ENCODE measurements around the gene EBLN1. TPM values are rescaled to one million over a fixed set of nuclear protein-coding genes. Genes with fewer than 3 reads are reported as not detected.
"Not testable (repeated sequence)": the region's sequence is repeated elsewhere in the genome, so short reads cannot be mapped to it uniquely, and the experiment has no call there.

The EBLN1 gene
- polyA plus RNA-seq, 1 donor: not detected

- DNase-seq: no peak
These were observed 10.5 kb upstream of the EBLN1 start for GRCh38 chr10:22228167-22228938.

- no peak for DNase-seq
These were observed 8.8 kb upstream of the EBLN1 start for GRCh38 chr10:22226599-22226998.

- DNase-seq: no peak
These were observed 4.7 kb upstream of the EBLN1 start for GRCh38 chr10:22222236-22223190.

- no peak for DNase-seq
These were observed 1.5 kb upstream of the EBLN1 start for GRCh38 chr10:22219308-22219707.

GRCh38 chr10:22218448-22218847 lies 633 bp upstream of the EBLN1 start:
- DNase-seq: no peak

- DNase-seq: not testable (repeated sequence)
These were observed 731 bp downstream of the EBLN1 start for GRCh38 chr10:22217084-22217483.

- no peak for DNase-seq
These were observed 7.5 kb downstream of the EBLN1 start for GRCh38 chr10:22210267-22210666.

DNA sequence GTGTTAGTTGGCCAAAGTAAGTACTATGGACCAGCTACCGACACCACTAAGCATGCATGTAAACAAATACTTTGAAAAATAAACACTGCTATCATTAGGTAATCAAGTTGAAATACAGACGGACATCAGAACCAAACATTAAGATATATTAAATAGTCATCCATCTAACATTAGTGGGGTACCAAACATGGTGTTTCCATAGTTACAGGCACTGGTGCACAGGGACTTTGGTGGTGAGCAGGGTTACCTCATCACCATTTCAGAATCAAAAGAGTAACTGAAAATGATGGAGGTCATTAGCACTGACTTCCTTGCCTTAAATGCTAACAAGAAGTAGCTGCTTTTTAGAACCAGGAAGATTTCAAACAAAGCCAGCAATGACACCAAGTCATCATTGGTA lies 23.9 kb downstream of the EBLN1 start:
- no peak for DNase-seq

DNA sequence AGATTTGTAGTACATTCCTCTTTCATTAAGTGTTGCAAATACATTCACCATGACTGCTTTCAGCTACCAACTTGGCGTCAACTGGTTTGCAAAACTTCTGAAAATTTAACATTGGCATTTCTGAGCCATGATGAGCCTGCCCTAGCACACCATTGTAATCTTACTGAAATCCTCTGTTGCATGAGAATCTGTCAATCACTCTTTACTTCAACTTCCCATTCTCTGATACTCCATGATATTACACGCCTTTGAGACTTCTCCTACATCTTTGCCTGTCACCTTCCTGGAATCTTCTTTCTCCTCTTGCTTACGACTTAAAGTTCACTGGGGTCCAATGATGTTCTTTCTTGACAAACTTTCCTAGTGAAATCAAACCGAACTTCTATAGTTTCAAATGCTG lies 32.2 kb downstream of the EBLN1 start:
- no peak for DNase-seq

- peak; percentile 6 for DNase-seq
These were observed 33.9 kb downstream of the EBLN1 start for GRCh38 chr10:22183771-22184461.

GRCh38 chr10:22180724-22181123 lies 37.1 kb downstream of the EBLN1 start:
- DNase-seq: no peak

DNA sequence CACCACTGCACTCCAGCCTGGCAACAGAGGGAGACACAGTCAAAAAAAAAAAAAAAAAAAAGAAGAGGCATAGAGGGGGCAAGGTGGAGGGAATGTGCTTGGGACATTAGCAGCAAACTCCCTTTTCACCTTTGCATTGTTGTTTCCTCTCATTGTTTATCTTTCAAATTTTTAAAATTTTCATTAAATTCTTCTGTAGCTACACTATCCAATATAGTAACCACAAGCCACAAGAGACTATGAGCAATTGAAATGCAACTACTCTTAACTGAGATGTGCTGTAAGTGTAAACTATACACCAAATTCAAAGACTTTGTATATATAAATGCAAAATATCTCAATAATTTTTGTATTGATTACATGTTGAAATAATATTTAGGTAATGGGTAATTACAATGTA lies 43.4 kb downstream of the EBLN1 start:
- no peak for DNase-seq

DNA sequence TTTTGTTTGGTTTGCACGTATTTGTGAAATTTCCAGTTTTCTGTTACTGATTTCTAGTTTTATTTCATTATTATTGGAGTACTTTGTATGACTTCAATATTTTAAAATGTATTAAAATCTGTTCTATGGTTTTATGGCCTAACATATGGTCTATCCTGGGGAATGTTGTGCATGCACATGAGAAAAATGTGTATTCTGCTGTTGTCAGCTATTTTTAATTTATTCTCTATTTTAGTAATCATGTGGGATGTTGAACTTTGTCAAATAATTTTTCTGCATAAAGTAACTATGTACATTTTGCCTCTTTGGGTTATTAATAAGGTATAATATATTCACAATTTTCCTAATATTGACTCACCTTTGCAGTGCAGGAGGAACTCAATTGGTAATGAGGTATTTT lies 46.7 kb downstream of the EBLN1 start:
- no peak for DNase-seq

DNA sequence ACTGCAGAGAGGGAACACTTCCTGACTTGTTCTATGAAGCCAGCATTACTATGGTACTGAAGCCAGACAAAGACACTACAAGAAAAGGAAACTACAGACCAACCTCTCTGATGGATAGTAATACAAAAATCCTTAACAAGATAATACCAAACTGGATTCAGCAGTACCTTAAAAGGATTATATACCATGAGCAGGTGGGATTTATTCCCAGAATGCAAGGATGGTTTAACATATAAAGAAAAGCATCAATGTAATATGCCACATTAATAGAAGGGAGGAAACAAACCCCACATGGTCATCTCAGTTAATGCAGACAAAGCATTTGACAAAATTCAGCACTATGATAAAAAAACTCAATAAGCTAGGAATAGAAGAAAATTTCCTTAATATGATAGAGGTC lies 47.2 kb downstream of the EBLN1 start:
- no peak for DNase-seq

GRCh38 chr10:22159979-22160378 lies 57.8 kb downstream of the EBLN1 start:
- DNase-seq: no peak

- no peak for DNase-seq
These were observed 58.6 kb downstream of the EBLN1 start for GRCh38 chr10:22159180-22159579.

Other genes with a start within 250 kb of the EBLN1 start
- 11.9 TPM for gene DNAJC1, start 214.3 kb downstream of the EBLN1 start, polyA plus RNA-seq (ENCODE audit: insufficient read length)
- 63.6 TPM for gene COMMD3, start 98.4 kb upstream of the EBLN1 start, polyA plus RNA-seq (ENCODE audit: insufficient read length)
- gene BMI1, start 103.1 kb upstream of the EBLN1 start, polyA plus RNA-seq (ENCODE audit: insufficient read length): 47.9 TPM
- 6.5 TPM for gene SPAG6, start 127.5 kb upstream of the EBLN1 start, polyA plus RNA-seq (ENCODE audit: insufficient read length)